ENCODE data around the gene HES1.

The HES1 gene

DNA sequence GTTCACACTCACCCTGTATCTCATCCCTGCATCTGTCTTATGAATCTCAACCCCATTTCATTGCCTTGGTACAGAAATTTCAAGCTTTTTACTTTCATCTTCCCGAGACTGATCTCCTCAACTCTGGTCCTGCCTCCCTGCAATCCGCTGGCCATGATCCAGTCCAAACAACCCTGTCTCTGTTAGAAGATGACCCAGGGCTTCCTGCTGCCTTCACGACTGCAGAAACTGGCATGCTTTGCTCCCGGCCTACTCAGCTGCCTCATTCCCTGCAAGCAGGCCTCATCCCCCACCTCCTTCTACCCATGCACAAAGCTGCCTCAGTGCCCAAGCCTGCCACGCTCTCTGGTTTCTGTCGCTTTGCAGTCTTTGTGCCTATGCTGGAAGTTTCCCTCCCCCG lies 12.4 kb downstream of the HES1 start:
- TF ChIP-seq POLR2AphosphoS5 (IDR thresholded peaks at IDR 0.05; ENCODE audit: low read depth, low read length) = no peak
- no peak for TF ChIP-seq SIN3A (IDR thresholded peaks at IDR 0.05; ENCODE audit: borderline replicate concordance, insufficient read depth, low read length)
- TF ChIP-seq TAF1 (IDR thresholded peaks at IDR 0.05; ENCODE audit: borderline replicate concordance, insufficient read depth, low read length) = no peak

DNA sequence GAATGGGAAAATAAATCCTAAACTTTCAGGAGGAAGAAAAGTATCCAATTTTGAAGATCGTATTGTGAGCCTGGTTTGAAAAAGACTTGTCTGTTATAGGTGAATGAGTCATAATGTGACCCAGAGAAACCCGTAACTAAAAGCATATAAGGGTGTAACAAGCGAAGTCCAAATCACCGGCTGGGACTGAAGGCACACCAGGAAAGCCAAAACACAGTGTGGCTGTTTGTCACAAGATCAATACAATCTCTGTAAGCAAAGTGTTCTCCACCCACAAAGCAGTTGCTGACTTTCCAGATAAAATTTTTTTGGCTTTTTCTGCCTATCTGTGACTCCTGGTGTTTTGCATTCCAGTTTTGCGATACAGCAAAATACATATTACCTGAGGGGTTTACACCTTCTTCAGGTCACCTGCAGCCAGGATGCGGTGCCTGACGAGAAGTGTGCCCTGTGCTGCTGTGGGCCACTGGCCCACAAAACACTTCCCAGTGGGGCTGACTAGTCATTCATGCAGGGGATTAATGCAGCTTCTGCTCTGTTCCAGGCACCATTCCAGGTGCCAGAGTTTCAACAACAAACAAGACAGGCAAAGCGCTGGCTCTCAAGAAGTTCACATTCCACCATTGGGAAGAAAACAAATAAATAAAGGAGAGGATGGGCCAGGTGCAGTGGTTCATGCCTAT lies 14.4 kb downstream of the HES1 start:
- TF ChIP-seq SIN3A (IDR thresholded peaks at IDR 0.05; ENCODE audit: borderline replicate concordance, insufficient read depth, low read length) (no peak), TAF1 (IDR thresholded peaks at IDR 0.05; ENCODE audit: borderline replicate concordance, insufficient read depth, low read length) (no peak), REST (IDR thresholded peaks at IDR 0.05; ENCODE audit: insufficient read depth in 1 of 2, low read depth in 2 of 2, low read length in 2 of 2) (no peak), FOXP2 (optimal IDR thresholded peaks at IDR 0.05; ENCODE audit: borderline replicate concordance, extremely low read depth, extremely low read length, insufficient read depth) (no peak), POLR2AphosphoS5 (IDR thresholded peaks at IDR 0.05; ENCODE audit: low read depth, low read length) (no peak)

DNA sequence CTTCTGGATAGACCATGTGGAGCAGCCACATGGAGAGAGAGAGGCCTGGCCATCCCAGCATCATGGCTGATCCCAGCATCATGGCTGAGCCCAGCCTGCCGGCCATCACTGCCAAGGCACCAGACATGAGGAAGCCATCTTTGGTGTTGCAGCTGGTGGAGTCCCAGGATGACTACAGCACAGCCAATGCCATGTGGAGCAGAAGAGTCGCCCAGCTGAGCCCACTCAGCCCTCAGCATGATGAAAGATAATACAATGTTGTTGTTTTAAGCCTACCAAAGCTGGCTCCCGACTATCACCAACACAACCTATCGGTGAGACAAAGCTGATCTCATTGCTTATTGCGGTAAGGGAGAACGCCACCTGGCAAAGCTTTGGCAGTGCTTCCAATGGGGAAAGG lies 18.4 kb downstream of the HES1 start:
- TF ChIP-seq SIN3A (IDR thresholded peaks at IDR 0.05; ENCODE audit: borderline replicate concordance, insufficient read depth, low read length) (no peak), TAF1 (IDR thresholded peaks at IDR 0.05; ENCODE audit: borderline replicate concordance, insufficient read depth, low read length) (no peak), REST (IDR thresholded peaks at IDR 0.05; ENCODE audit: insufficient read depth in 1 of 2, low read depth in 2 of 2, low read length in 2 of 2) (no peak), POLR2AphosphoS5 (IDR thresholded peaks at IDR 0.05; ENCODE audit: low read depth, low read length) (no peak), FOXP2 (optimal IDR thresholded peaks at IDR 0.05; ENCODE audit: borderline replicate concordance, extremely low read depth, extremely low read length, insufficient read depth) (no peak)

- TF ChIP-seq REST (IDR thresholded peaks at IDR 0.05; ENCODE audit: insufficient read depth in 1 of 2, low read depth in 2 of 2, low read length in 2 of 2) = no peak
- no peak for TF ChIP-seq POLR2AphosphoS5 (IDR thresholded peaks at IDR 0.05; ENCODE audit: low read depth, low read length)
- TF ChIP-seq TAF1 (IDR thresholded peaks at IDR 0.05; ENCODE audit: borderline replicate concordance, insufficient read depth, low read length) = no peak
- TF ChIP-seq SIN3A (IDR thresholded peaks at IDR 0.05; ENCODE audit: borderline replicate concordance, insufficient read depth, low read length) = no peak
- no peak for TF ChIP-seq FOXP2 (optimal IDR thresholded peaks at IDR 0.05; ENCODE audit: borderline replicate concordance, extremely low read depth, extremely low read length, insufficient read depth)
These were observed 20.1 kb downstream of the HES1 start for GRCh38 chr3:194156095-194156494.

GRCh38 chr3:194158942-194159439 lies 23.0 kb downstream of the HES1 start:
- TF ChIP-seq SIN3A (IDR thresholded peaks at IDR 0.05; ENCODE audit: borderline replicate concordance, insufficient read depth, low read length) (no peak), FOXP2 (optimal IDR thresholded peaks at IDR 0.05; ENCODE audit: borderline replicate concordance, extremely low read depth, extremely low read length, insufficient read depth) (no peak), TAF1 (IDR thresholded peaks at IDR 0.05; ENCODE audit: borderline replicate concordance, insufficient read depth, low read length) (no peak), REST (IDR thresholded peaks at IDR 0.05; ENCODE audit: insufficient read depth in 1 of 2, low read depth in 2 of 2, low read length in 2 of 2) (no peak), POLR2AphosphoS5 (IDR thresholded peaks at IDR 0.05; ENCODE audit: low read depth, low read length) (no peak)
